HepG2 (cell line): ENCODE data around the gene SCAMP3. TPM values are rescaled to one million over a fixed set of nuclear protein-coding genes. Genes with fewer than 3 reads are reported as not detected.

Experiments
- ATF7-NPFF ChIP-seq: sonication (generic); formaldehyde crosslinking; IDR thresholded peaks from 2 replicates; pipeline ENCODE4 v1.8.1; 2023; ENCODE audit warnings: mild to moderate bottlenecking, low read depth, missing genetic modification reagents, moderate library complexity
- CEBPB ChIP-seq: IDR thresholded peaks from 2 replicates; pipeline ENCODE4 v1.6.1; 2011; ENCODE audit warnings: low read depth, low read length, improper control_type of control experiment, borderline replicate concordance
- FOXC1 ChIP-seq: sonication (generic); formaldehyde crosslinking; IDR thresholded peaks from 2 replicates; pipeline ENCODE4 v1.8.0; 2022; ENCODE audit warnings: mild to moderate bottlenecking, missing genetic modification reagents, borderline replicate concordance
- HDAC6 ChIP-seq: fragments of 200-600 bp; sonication (generic); IDR thresholded peaks from 2 replicates; pipeline ENCODE4 v1.7.0; 2017; ENCODE audit warnings: mild to moderate bottlenecking, antibody characterized with exemption, low read length, low read depth
- HNRNPLL ChIP-seq: fragments of 200-400 bp; formaldehyde crosslinking; IDR thresholded peaks from 2 replicates; pipeline ENCODE4 v1.6.1; 2017; ENCODE audit warnings: mild to moderate bottlenecking, low read depth, low read length; ENCODE audit not compliant: poor library complexity, severe bottlenecking
- PRMT3 ChIP-seq: sonication (generic); formaldehyde crosslinking; IDR thresholded peaks from 2 replicates; pipeline ENCODE4 v1.8.1; 2022; ENCODE audit warnings: low read depth, mild to moderate bottlenecking, moderate library complexity, missing genetic modification reagents, borderline replicate concordance
- RXRA ChIP-seq: sonication (generic); formaldehyde crosslinking; IDR thresholded peaks from 2 replicates; pipeline ENCODE4 v1.5.1; 2020; ENCODE audit warnings: missing genetic modification reagents
- SMYD3 ChIP-seq: sonication (generic); formaldehyde crosslinking; IDR thresholded peaks from 2 replicates; pipeline ENCODE4 v1.8.1; 2023; ENCODE audit warnings: mild to moderate bottlenecking, missing genetic modification reagents
- SRF ChIP-seq: IDR thresholded peaks from 2 replicates; pipeline ENCODE4 v1.6.1; 2011; ENCODE audit warnings: mild to moderate bottlenecking, low read depth, low read length, moderate library complexity
- ZC3H13 ChIP-seq: sonication (generic); formaldehyde crosslinking; IDR thresholded peaks from 2 replicates; pipeline ENCODE4 v1.8.1; 2023; ENCODE audit warnings: mild to moderate bottlenecking, missing genetic modification reagents, moderate library complexity
- ZNF317 ChIP-seq: sonication (generic); formaldehyde crosslinking; IDR thresholded peaks from 2 replicates; pipeline ENCODE4 v1.5.0; 2020; ENCODE audit warnings: mild to moderate bottlenecking, missing genetic modification reagents
- ZNF496 ChIP-seq: sonication (generic); formaldehyde crosslinking; IDR thresholded peaks from 2 replicates; pipeline ENCODE4 v1.8.1; 2023; ENCODE audit warnings: mild to moderate bottlenecking, moderate library complexity, missing genetic modification reagents; ENCODE audit not compliant: insufficient replicate concordance
- ZNF768 ChIP-seq: sonication (generic); formaldehyde crosslinking; IDR thresholded peaks from 2 replicates; pipeline ENCODE4 v1.4.0; 2020; ENCODE audit warnings: missing genetic modification reagents
- ZNF780A ChIP-seq: sonication (generic); formaldehyde crosslinking; IDR thresholded peaks from 2 replicates; pipeline ENCODE4 v1.8.0; 2022; ENCODE audit warnings: mild to moderate bottlenecking, missing genetic modification reagents, moderate library complexity
- ZSCAN9 ChIP-seq: IDR thresholded peaks from 2 replicates; pipeline ENCODE4 v1.6.1; 2016; ENCODE audit warnings: borderline replicate concordance
- polyA plus RNA-seq, 8 experiments: library from polyadenylated mRNA; depleted of rRNA in 3 of 8; stranded (reverse) in 7 of 8; unstranded in 1 of 8; fragments of >200 nt; fragmentation: Illumina TruSeq in 4 of 8; extraction: Trizol in 4 of 8; gene quantifications; 2 replicates each; pipeline versions ENCODE4 v1.2.1 to v1.2.3, GENCODE V29; 2011 to 2016; ENCODE audit warnings: low read depth in 4 of 8, missing spikeins in 1 of 8, mixed read lengths in 1 of 8; ENCODE audit not compliant: insufficient read depth in 1 of 8
- total RNA-seq, 5 experiments: library from RNA; depleted of rRNA; stranded (reverse); fragments of >200 nt; fragmentation: Illumina TruSeq; extraction: Trizol; gene quantifications; 2 replicates each; pipeline ENCODE4 v1.2.3, GENCODE V29; 2016; ENCODE audit warnings: low read depth in 1 of 5
- TF ChIP-seq, protein P1 (sequence below): IDR thresholded peaks from 2 replicates; pipeline ENCODE4 v1.6.1; 2018; ENCODE audit warnings: missing genetic modification reagents
- TF ChIP-seq, protein P2 (sequence below): sonication (generic); formaldehyde crosslinking; IDR thresholded peaks from 2 replicates; pipeline ENCODE4 v1.4.0; 2020; ENCODE audit warnings: missing genetic modification reagents, borderline replicate concordance
- TF ChIP-seq, protein P3 (sequence below): sonication (generic); formaldehyde crosslinking; IDR thresholded peaks from 2 replicates; pipeline ENCODE4 v1.4.0; 2020; ENCODE audit warnings: mild to moderate bottlenecking, missing genetic modification reagents

The SCAMP3 gene
- total and polyA plus RNA-seq, 2 of the 13 experiments (the other 11 are each of a cell fraction or from before 2014, with no cell fraction given) = 46.8 to 83.3 TPM

DNA sequence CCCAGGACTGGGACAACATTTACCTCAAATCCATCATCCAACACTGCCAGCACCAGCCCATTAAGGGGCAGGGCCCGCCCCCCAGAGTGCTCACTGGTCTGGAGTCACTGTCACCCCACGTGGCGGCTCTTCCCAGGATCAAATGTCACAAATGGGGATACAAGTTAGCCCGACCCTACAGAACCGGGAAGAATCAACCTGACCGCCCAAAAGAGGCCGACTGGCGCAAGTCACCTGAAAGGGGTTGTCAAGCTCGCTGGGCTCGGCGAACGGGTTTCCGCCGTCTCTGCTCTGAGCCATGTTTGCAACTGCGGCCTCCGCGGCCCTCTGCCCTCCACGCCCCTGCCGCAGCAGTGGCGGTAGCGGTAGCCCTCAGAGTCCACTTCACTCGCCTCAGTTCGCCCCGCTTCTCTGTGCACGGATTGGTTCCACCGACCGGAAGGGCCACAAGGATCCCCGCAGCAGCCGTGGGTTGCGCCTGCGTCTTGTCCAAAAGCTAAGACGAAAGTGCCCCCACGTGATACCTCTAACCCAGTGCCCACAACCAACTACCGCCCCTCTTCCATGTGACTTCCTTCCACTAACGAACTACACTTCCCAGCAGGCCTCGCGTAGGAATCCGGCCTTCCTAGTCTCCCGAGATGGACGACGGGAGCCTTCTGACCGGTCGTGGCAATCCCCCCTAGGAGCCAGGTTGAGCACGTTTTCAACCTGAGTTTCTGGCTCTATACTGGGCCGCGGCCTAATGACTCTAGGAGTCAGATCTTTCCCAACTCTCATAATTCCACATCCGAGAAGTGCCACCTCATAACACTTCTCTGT, at the start of gene SCAMP3 (continued):
- TF ChIP-seq, protein P1, sequence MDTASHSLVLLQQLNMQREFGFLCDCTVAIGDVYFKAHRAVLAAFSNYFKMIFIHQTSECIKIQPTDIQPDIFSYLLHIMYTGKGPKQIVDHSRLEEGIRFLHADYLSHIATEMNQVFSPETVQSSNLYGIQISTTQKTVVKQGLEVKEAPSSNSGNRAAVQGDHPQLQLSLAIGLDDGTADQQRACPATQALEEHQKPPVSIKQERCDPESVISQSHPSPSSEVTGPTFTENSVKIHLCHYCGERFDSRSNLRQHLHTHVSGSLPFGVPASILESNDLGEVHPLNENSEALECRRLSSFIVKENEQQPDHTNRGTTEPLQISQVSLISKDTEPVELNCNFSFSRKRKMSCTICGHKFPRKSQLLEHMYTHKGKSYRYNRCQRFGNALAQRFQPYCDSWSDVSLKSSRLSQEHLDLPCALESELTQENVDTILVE = peak; percentile 90; the same call in 1 of the 2 replicates
- 0 out of 2 replicates have a peak, but pooled peaks have one; percentile 52 for TF ChIP-seq SMYD3 (CRISPR knock-in tag)
- TF ChIP-seq HDAC6 = no peak
- peak; percentile 69 for TF ChIP-seq ZSCAN9 (CRISPR knock-in tag)
- TF ChIP-seq ZNF768 (CRISPR knock-in tag) = peak; percentile 79
- peak; percentile 97 for TF ChIP-seq ZC3H13 (CRISPR knock-in tag)
- 0 out of 2 replicates have a peak, but pooled peaks have one; percentile 46 for TF ChIP-seq ZNF780A (CRISPR knock-in tag)
- TF ChIP-seq, protein P2, sequence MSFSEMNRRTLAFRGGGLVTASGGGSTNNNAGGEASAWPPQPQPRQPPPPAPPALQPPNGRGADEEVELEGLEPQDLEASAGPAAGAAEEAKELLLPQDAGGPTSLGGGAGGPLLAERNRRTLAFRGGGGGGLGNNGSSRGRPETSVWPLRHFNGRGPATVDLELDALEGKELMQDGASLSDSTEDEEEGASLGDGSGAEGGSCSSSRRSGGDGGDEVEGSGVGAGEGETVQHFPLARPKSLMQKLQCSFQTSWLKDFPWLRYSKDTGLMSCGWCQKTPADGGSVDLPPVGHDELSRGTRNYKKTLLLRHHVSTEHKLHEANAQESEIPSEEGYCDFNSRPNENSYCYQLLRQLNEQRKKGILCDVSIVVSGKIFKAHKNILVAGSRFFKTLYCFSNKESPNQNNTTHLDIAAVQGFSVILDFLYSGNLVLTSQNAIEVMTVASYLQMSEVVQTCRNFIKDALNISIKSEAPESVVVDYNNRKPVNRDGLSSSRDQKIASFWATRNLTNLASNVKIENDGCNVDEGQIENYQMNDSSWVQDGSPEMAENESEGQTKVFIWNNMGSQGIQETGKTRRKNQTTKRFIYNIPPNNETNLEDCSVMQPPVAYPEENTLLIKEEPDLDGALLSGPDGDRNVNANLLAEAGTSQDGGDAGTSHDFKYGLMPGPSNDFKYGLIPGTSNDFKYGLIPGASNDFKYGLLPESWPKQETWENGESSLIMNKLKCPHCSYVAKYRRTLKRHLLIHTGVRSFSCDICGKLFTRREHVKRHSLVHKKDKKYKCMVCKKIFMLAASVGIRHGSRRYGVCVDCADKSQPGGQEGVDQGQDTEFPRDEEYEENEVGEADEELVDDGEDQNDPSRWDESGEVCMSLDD (CRISPR knock-in tag) = no peak
- peak; percentile 73 for TF ChIP-seq FOXC1 (CRISPR knock-in tag)
- TF ChIP-seq PRMT3 (CRISPR knock-in tag) = peak; percentile 66; the same call in 1 of the 2 replicates
- TF ChIP-seq HNRNPLL = peak; percentile 92
- peak; percentile 80; the same call in 1 of the 2 replicates for TF ChIP-seq ZNF317 (CRISPR knock-in tag)
- TF ChIP-seq CEBPB = no peak
- TF ChIP-seq ATF7-NPFF (CRISPR knock-in tag) = peak; percentile 86; the same call in 1 of the 2 replicates
- peak; percentile 80 for TF ChIP-seq RXRA (CRISPR knock-in tag)
- TF ChIP-seq, protein P3, sequence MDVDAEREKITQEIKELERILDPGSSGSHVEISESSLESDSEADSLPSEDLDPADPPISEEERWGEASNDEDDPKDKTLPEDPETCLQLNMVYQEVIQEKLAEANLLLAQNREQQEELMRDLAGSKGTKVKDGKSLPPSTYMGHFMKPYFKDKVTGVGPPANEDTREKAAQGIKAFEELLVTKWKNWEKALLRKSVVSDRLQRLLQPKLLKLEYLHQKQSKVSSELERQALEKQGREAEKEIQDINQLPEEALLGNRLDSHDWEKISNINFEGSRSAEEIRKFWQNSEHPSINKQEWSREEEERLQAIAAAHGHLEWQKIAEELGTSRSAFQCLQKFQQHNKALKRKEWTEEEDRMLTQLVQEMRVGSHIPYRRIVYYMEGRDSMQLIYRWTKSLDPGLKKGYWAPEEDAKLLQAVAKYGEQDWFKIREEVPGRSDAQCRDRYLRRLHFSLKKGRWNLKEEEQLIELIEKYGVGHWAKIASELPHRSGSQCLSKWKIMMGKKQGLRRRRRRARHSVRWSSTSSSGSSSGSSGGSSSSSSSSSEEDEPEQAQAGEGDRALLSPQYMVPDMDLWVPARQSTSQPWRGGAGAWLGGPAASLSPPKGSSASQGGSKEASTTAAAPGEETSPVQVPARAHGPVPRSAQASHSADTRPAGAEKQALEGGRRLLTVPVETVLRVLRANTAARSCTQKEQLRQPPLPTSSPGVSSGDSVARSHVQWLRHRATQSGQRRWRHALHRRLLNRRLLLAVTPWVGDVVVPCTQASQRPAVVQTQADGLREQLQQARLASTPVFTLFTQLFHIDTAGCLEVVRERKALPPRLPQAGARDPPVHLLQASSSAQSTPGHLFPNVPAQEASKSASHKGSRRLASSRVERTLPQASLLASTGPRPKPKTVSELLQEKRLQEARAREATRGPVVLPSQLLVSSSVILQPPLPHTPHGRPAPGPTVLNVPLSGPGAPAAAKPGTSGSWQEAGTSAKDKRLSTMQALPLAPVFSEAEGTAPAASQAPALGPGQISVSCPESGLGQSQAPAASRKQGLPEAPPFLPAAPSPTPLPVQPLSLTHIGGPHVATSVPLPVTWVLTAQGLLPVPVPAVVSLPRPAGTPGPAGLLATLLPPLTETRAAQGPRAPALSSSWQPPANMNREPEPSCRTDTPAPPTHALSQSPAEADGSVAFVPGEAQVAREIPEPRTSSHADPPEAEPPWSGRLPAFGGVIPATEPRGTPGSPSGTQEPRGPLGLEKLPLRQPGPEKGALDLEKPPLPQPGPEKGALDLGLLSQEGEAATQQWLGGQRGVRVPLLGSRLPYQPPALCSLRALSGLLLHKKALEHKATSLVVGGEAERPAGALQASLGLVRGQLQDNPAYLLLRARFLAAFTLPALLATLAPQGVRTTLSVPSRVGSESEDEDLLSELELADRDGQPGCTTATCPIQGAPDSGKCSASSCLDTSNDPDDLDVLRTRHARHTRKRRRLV (CRISPR knock-in tag) = peak; percentile 68; the same call in 1 of the 2 replicates
- TF ChIP-seq ZNF496 (CRISPR knock-in tag) = no peak
- TF ChIP-seq SRF = no peak
